K562 (cell line): ENCODE data around the gene PALLD. TPM values are rescaled to one million over a fixed set of nuclear protein-coding genes. Genes with fewer than 3 reads are reported as not detected.

ENCODE experiments used
- ATAC-seq: fragments of 200-7000 bp; cut with Tn5 transposase; 3 replicates; pipeline ENCODE4 v1.9.1; 2020; ENCODE audit warnings: moderate library complexity
- BruUV-seq: library from RNA; stranded (reverse); fragments of 400-500 nt; replicated peaks from 2 replicates; lab custom pipeline; 2021; lab: Mats Ljungman, UMichigan
- CTCF ChIA-PET: fragments of 300-600 bp; formaldehyde crosslinking; extraction: SDS; loops from one replicate; lab custom pipeline; 2021; ENCODE audit warnings: low intra/inter-chr PET ratio; lab: Yijun Ruan, JAX
- POLR2A ChIA-PET: fragments of 300-600, 350-650 bp; sonication (Branson Sonifier 250); formaldehyde crosslinking; extraction: SDS; loops from one replicate; lab custom pipeline; 2021; ENCODE audit warnings: antibody characterized with exemption, inconsistent platforms; lab: Yijun Ruan, JAX
- DNase-seq, 4 experiments: peaks; one replicate each; pipeline versions ENCODE4 v3.0.0 to v3.0.0-alpha.2; 2011 to 2018; ENCODE audit warnings: low spot score in 3 of 4, mixed read lengths in 3 of 4; ENCODE audit errors: extremely low read depth in 1 of 4
- FAIRE-seq: peaks from 2 replicates; lab custom pipeline; 2011; peaks lifted over from hg19 to GRCh38; lab: Jason Lieb, UNC
- H2AFZ ChIP-seq: 2 replicates; pipeline ENCODE4 v1.6.0; 2011; ENCODE audit warnings: low read depth, low read length, control low read depth, inconsistent platforms
- H3K27ac ChIP-seq: fragments of 200-600 bp; 3 replicates; pipeline ENCODE4 v1.8.0; 2011; ENCODE audit warnings: low read depth, mild to moderate bottlenecking, control low read depth, inconsistent platforms, low read length, moderate library complexity, mixed read lengths; ENCODE audit errors: extremely low read depth
- H3K27me3 ChIP-seq, 2 experiments: fragments of 300-600 bp in 1 of 2; 2 replicates in 1 of 2; 3 replicates in 1 of 2; pipeline versions ENCODE4 v1.6.0 to v1.8.0; 2011; ENCODE audit warnings: inconsistent platforms in 2 of 2, low read length in 2 of 2, mild to moderate bottlenecking in 1 of 2, mixed read lengths in 1 of 2, moderate library complexity in 1 of 2; ENCODE audit not compliant: control insufficient read depth in 2 of 2, insufficient read depth in 2 of 2
- H3K36me3 ChIP-seq: fragments of 300-600 bp; 3 replicates; pipeline ENCODE4 v1.8.0; 2011; ENCODE audit warnings: mild to moderate bottlenecking, low read length, inconsistent platforms; ENCODE audit not compliant: control insufficient read depth, insufficient read depth
- H3K4me1 ChIP-seq, 2 experiments: fragments of 200-600 bp in 1 of 2; replicated peaks in 1 of 2; 2 replicates in 1 of 2; 3 replicates in 1 of 2; pipeline versions ENCODE4 v1.5.1 to v1.8.0; 2011; ENCODE audit warnings: inconsistent platforms in 2 of 2, low read length in 2 of 2, mild to moderate bottlenecking in 1 of 2, mixed read lengths in 1 of 2, moderate library complexity in 1 of 2; ENCODE audit not compliant: control insufficient read depth in 2 of 2, insufficient read depth in 2 of 2
- H3K4me2 ChIP-seq: 2 replicates; pipeline ENCODE4 v1.6.1; 2011; ENCODE audit warnings: low read length, control low read depth, inconsistent platforms, mixed read lengths; ENCODE audit not compliant: insufficient read depth
- H3K4me3 ChIP-seq: fragments of 200-600 bp; sonication (generic), shearing (Covaris generic); 2 replicates; pipeline ENCODE4 v1.5.1; 2016; ENCODE audit warnings: control low read depth, inconsistent platforms
- H3K79me2 ChIP-seq: fragments of 200-600 bp; 3 replicates; pipeline ENCODE4 v1.8.0; 2011; ENCODE audit warnings: low read length, inconsistent platforms; ENCODE audit not compliant: control insufficient read depth, insufficient read depth
- H3K9ac ChIP-seq, 2 experiments: 2 replicates each; pipeline versions ENCODE4 v1.6.0 to v1.6.1; 2011; ENCODE audit warnings: low read depth in 2 of 2, low read length in 2 of 2, control low read depth in 1 of 2, inconsistent platforms in 1 of 2, mild to moderate bottlenecking in 1 of 2, mixed read lengths in 1 of 2; ENCODE audit not compliant: insufficient read depth in 1 of 2
- H3K9me1 ChIP-seq: one replicate; pipeline ENCODE4 v1.6.0; 2011; ENCODE audit warnings: inconsistent platforms, mild to moderate bottlenecking, low read length, moderate library complexity; ENCODE audit not compliant: control insufficient read depth, insufficient read depth
- H3K9me3 ChIP-seq: replicated peaks from 2 replicates; pipeline ENCODE4 v1.5.1; 2011; ENCODE audit warnings: low read depth, low read length, inconsistent platforms; ENCODE audit not compliant: control insufficient read depth, insufficient read depth
- H4K20me1 ChIP-seq: replicated peaks from 2 replicates; pipeline ENCODE4 v1.6.1; 2011; ENCODE audit warnings: low read length, inconsistent platforms, mixed read lengths; ENCODE audit not compliant: control insufficient read depth, insufficient read depth
- CBX8 ChIP-seq: fragments of 200-600 bp; sonication (generic); IDR thresholded peaks from 2 replicates; pipeline ENCODE4 v1.6.1; 2012; ENCODE audit warnings: borderline replicate concordance, mixed run types, low read depth, mild to moderate bottlenecking, moderate library complexity, mixed read lengths, low read length, control low read depth, inconsistent platforms; ENCODE audit not compliant: poor library complexity, severe bottlenecking; ENCODE audit errors: extremely low read depth
- CCNT2 ChIP-seq: IDR thresholded peaks from 2 replicates; pipeline ENCODE4 v1.6.1; 2011; ENCODE audit warnings: borderline replicate concordance, low read depth, mild to moderate bottlenecking, moderate library complexity, mixed read lengths, low read length; ENCODE audit not compliant: insufficient read length; ENCODE audit errors: extremely low read depth
- DMBX1 ChIP-seq: fragments of 250-450 bp; sonication (Bioruptor Pico); IDR thresholded peaks from 2 replicates; pipeline ENCODE4 v1.8.0; 2022; ENCODE audit warnings: inconsistent platforms, mild to moderate bottlenecking, moderate library complexity, borderline replicate concordance
- EGR1 ChIP-seq: fragments of 450-650 bp; conservative IDR thresholded peaks from 2 replicates; pipeline ENCODE4 v1.6.1; 2017; ENCODE audit warnings: mild to moderate bottlenecking
- PHTF2 ChIP-seq: fragments of 250-450 bp; sonication (Bioruptor Pico); IDR thresholded peaks from 2 replicates; pipeline ENCODE4 v1.5.0; 2021; ENCODE audit warnings: mild to moderate bottlenecking
- PURB ChIP-seq: sonication (generic); formaldehyde crosslinking; IDR thresholded peaks from 2 replicates; pipeline ENCODE4 v1.9.0; 2021; ENCODE audit warnings: low read depth, mild to moderate bottlenecking, missing genetic modification reagents
- SNIP1 ChIP-seq: fragments of 450-650 bp; IDR thresholded peaks from 2 replicates; pipeline ENCODE4 v1.7.1; 2017; ENCODE audit warnings: low read depth, mild to moderate bottlenecking
- TRIM25 ChIP-seq: fragments of 450-650 bp; IDR thresholded peaks from 2 replicates; pipeline ENCODE4 v1.7.0; 2016; ENCODE audit warnings: borderline replicate concordance
- ZNF23 ChIP-seq: fragments of 250-450 bp; sonication (Bioruptor Pico); IDR thresholded peaks from 2 replicates; pipeline ENCODE4 v1.4.0; 2020; ENCODE audit warnings: mild to moderate bottlenecking
- ZNF311 ChIP-seq: fragments of 250-450 bp; sonication (Bioruptor Pico); IDR thresholded peaks from 2 replicates; pipeline ENCODE4 v1.4.0; 2020; ENCODE audit warnings: mild to moderate bottlenecking, moderate library complexity
- ZNF586 ChIP-seq: fragments of 450-650 bp; formaldehyde crosslinking; conservative IDR thresholded peaks from 2 replicates; pipeline ENCODE4 v1.4.0; 2020; ENCODE audit warnings: mild to moderate bottlenecking, moderate library complexity
- WGBS: fragments of 100-300 bp; shearing (Covaris generic); methylation state at CpG from one replicate; pipeline ENCODE4 v1.1.6; 2016; ENCODE audit warnings: low coverage, mixed read lengths; ENCODE audit not compliant: insufficient coverage; ENCODE audit errors: missing lambda C conversion rate; 5-methylcytosine and 5-hydroxymethylcytosine counted together
- in situ Hi-C: fragments of 300-500 bp; cut with MboI; formaldehyde crosslinking; loops from 4 replicates; pipeline ENCODE4 v1.15.0; 2018; ENCODE audit warnings: inconsistent platforms, mixed read lengths
- intact Hi-C: fragments of 100-400 bp; cut with micrococcal nuclease; formaldehyde crosslinking; loops from 2 replicates; pipeline ENCODE4 v1.14.2; 2022
- polyA plus RNA-seq, 8 experiments: library from polyadenylated mRNA; depleted of rRNA in 4 of 8; stranded (reverse) in 5 of 8; unstranded in 3 of 8; fragments of >200 nt; fragmentation: Nextera tagmentation in 2 of 8; fragmentation: Illumina TruSeq in 1 of 8; extraction: Ambion mirVana in 2 of 8; extraction: Trizol in 1 of 8; gene quantifications; 2 replicates each; pipeline versions ENCODE4 v1.2.1 to v1.2.3, GENCODE V29; 2011 to 2014; ENCODE audit warnings: inconsistent platforms in 1 of 8, missing spikeins in 1 of 8
- total RNA-seq, 7 experiments: library from RNA; depleted of rRNA in 6 of 7; stranded (reverse); fragments of >200 nt in 6 of 7; fragmentation: Illumina TruSeq in 2 of 7; extraction: Trizol in 2 of 7; gene quantifications; 2 replicates each; pipeline versions ENCODE4 v1.2.1 to v1.2.3, GENCODE V29; 2011 to 2021; ENCODE audit warnings: low replicate concordance in 1 of 7

The PALLD gene
- total and polyA plus RNA-seq, 9 of the 15 experiments (the other 6 are each of a cell fraction or from before 2014, with no cell fraction given), result 0.01 to 0.35 (median 0.06) TPM; not detected in 3

GRCh38 chr4:168845897-168846296, 349.0 kb downstream of the PALLD start:
- Histone ChIP-seq H3K27ac (no peak overlapping the region), H3K36me3 (no peaks in the 10 kb centered on the region), H3K9me3 (no peaks in the 10 kb centered on the region), H2AFZ (no peak overlapping the region), H3K4me2 (no peak overlapping the region), H4K20me1 (no peaks in the 10 kb centered on the region), H3K4me3 (no peak overlapping the region), H3K9me1 (no peaks in the 10 kb centered on the region), H3K9ac (no peak overlapping the region), H3K27me3 (peaks cover 2 to 7% of the 10 kb centered on the region in 2 experiments; a peak in 1 of 5 replicates), H3K4me1 (no peaks in the 10 kb centered on the region), H3K79me2 (no peaks in the 10 kb centered on the region)
- POLR2A ChIA-PET, result no interaction called here
- ATAC-seq, result no peak
- intact Hi-C loops, result no loop called here
- no peak for FAIRE-seq
- DNase-seq, result no peak
- TF ChIP-seq ZNF586 (CRISPR knock-in tag) (no peak), EGR1 (no peak), ZNF311 (no peak), CCNT2 (no peak), PURB (CRISPR knock-in tag) (no peak), CBX8 (no peak), SNIP1 (no peak), ZNF23 (CRISPR knock-in tag) (no peak), TRIM25 (no peak), DMBX1 (CRISPR knock-in tag) (no peak), PHTF2 (CRISPR knock-in tag) (no peak)
- WGBS, result 0% methylated on average over 2 of the region's 2 CpGs
- CTCF ChIA-PET, result no interaction called here
- in situ Hi-C loops, result no loop called here
- no TSS peak for BruUV-seq
